HL-60 (cell line): ENCODE data around the gene ZNF384.

Experiments used
- DNase-seq, 2 experiments: peaks; one replicate each; pipeline ENCODE4 v3.0.0-alpha.2; 2010 to 2020; ENCODE audit warnings: low read depth in 1 of 2, low spot score in 1 of 2
- H3K27ac ChIP-seq: fragments of 250-450 bp; sonication (Bioruptor Pico); replicated peaks from 2 replicates; pipeline ENCODE4 v1.5.1; 2020; ENCODE audit warnings: mild to moderate bottlenecking, moderate library complexity
- H3K27me3 ChIP-seq: fragments of 250-450 bp; sonication (Bioruptor Pico); 2 replicates; pipeline ENCODE4 v1.5.1; 2021; ENCODE audit warnings: mild to moderate bottlenecking, moderate library complexity; ENCODE audit not compliant: insufficient read depth, poor library complexity, severe bottlenecking
- H3K4me3 ChIP-seq: replicated peaks from 2 replicates; pipeline ENCODE4 v1.5.1; 2011; ENCODE audit warnings: mild to moderate bottlenecking, control low read depth, low read length; ENCODE audit not compliant: insufficient read depth
- GABPA ChIP-seq: IDR thresholded peaks from 2 replicates; pipeline ENCODE4 v1.6.1; 2012; ENCODE audit warnings: low read depth
- POLR2AphosphoS5 ChIP-seq: IDR thresholded peaks from 2 replicates; pipeline ENCODE4 v1.6.1; 2012; ENCODE audit warnings: low read depth
- SPI1 ChIP-seq: IDR thresholded peaks from 2 replicates; pipeline ENCODE4 v1.6.1; 2012; ENCODE audit warnings: low read depth, mild to moderate bottlenecking, borderline replicate concordance
- TF ChIP-seq, protein P1 (sequence below): IDR thresholded peaks from 2 replicates; pipeline ENCODE4 v1.6.1; 2012; ENCODE audit warnings: low read depth; ENCODE audit not compliant: insufficient replicate concordance
- TF ChIP-seq, protein P2 (sequence below): IDR thresholded peaks from one replicate; pipeline ENCODE4 v1.5.1; 2011; ENCODE audit warnings: low read length, control low read depth, inconsistent platforms; ENCODE audit not compliant: insufficient read depth

ZNF384 gene

GRCh38 chr12:6667559-6668210 lies 21.5 kb downstream of the ZNF384 start:
- Histone ChIP-seq H3K4me3 (no peak overlapping the region), H3K27me3 (no peaks in the 10 kb centered on the region), H3K27ac (peak overlapping the region; percentile 9; the same call in 1 of the 2 replicates)
- TF ChIP-seq, protein P1, sequence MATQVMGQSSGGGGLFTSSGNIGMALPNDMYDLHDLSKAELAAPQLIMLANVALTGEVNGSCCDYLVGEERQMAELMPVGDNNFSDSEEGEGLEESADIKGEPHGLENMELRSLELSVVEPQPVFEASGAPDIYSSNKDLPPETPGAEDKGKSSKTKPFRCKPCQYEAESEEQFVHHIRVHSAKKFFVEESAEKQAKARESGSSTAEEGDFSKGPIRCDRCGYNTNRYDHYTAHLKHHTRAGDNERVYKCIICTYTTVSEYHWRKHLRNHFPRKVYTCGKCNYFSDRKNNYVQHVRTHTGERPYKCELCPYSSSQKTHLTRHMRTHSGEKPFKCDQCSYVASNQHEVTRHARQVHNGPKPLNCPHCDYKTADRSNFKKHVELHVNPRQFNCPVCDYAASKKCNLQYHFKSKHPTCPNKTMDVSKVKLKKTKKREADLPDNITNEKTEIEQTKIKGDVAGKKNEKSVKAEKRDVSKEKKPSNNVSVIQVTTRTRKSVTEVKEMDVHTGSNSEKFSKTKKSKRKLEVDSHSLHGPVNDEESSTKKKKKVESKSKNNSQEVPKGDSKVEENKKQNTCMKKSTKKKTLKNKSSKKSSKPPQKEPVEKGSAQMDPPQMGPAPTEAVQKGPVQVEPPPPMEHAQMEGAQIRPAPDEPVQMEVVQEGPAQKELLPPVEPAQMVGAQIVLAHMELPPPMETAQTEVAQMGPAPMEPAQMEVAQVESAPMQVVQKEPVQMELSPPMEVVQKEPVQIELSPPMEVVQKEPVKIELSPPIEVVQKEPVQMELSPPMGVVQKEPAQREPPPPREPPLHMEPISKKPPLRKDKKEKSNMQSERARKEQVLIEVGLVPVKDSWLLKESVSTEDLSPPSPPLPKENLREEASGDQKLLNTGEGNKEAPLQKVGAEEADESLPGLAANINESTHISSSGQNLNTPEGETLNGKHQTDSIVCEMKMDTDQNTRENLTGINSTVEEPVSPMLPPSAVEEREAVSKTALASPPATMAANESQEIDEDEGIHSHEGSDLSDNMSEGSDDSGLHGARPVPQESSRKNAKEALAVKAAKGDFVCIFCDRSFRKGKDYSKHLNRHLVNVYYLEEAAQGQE = no peak
- TF ChIP-seq, protein P2, sequence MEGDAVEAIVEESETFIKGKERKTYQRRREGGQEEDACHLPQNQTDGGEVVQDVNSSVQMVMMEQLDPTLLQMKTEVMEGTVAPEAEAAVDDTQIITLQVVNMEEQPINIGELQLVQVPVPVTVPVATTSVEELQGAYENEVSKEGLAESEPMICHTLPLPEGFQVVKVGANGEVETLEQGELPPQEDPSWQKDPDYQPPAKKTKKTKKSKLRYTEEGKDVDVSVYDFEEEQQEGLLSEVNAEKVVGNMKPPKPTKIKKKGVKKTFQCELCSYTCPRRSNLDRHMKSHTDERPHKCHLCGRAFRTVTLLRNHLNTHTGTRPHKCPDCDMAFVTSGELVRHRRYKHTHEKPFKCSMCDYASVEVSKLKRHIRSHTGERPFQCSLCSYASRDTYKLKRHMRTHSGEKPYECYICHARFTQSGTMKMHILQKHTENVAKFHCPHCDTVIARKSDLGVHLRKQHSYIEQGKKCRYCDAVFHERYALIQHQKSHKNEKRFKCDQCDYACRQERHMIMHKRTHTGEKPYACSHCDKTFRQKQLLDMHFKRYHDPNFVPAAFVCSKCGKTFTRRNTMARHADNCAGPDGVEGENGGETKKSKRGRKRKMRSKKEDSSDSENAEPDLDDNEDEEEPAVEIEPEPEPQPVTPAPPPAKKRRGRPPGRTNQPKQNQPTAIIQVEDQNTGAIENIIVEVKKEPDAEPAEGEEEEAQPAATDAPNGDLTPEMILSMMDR = no peak
- TF ChIP-seq SPI1 (no peak), POLR2AphosphoS5 (no peak), GABPA (no peak)
- DNase-seq = peak in 1 of 2 experiments; percentile 47

DNA sequence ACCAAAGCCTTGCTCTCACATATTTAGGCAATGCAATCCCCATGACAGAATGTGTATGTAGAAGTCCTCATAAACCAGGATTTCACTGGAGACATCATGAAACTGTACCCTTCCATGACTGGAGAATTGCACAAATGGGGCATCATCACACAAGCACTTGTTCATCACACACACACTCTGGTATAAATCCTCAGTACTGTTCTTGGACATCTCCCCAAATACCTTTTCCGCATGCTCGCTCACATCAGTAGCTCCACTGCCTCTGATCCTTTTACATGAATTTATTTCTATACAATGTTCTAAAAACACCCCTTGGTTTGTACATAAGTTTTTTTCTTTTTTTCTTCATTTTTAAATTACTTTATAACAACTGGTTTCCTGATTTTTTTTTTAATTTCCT lies 23.0 kb downstream of the ZNF384 start:
- no peak for DNase-seq
- no peak overlapping the region for H3K27ac ChIP-seq
- no peak overlapping the region for H3K4me3 ChIP-seq
- no peaks in the 10 kb centered on the region for H3K27me3 ChIP-seq
- TF ChIP-seq, protein P1 = no peak
- no peak for TF ChIP-seq GABPA
- no peak for TF ChIP-seq POLR2AphosphoS5
- TF ChIP-seq, protein P2 = no peak
- TF ChIP-seq SPI1 = no peak

- TF ChIP-seq SPI1 (no peak), POLR2AphosphoS5 (no peak), GABPA (no peak)
- TF ChIP-seq, protein P2 = no peak
- TF ChIP-seq, protein P1 = no peak
- peak overlapping the region; percentile 83 for H3K27ac ChIP-seq
- H3K4me3 ChIP-seq = no peak overlapping the region
- DNase-seq = peak in 1 of 2 experiments; percentile 28
- H3K27me3 ChIP-seq = no peaks in the 10 kb centered on the region
Observed at GRCh38 chr12:6664902-6665301, 24.3 kb downstream of the ZNF384 start.
